ENCODE data around the gene PPA2.
A peak's percentile ranks its signal among the peaks of the same experiment; 100 is the strongest.

Gene PPA2

DNA sequence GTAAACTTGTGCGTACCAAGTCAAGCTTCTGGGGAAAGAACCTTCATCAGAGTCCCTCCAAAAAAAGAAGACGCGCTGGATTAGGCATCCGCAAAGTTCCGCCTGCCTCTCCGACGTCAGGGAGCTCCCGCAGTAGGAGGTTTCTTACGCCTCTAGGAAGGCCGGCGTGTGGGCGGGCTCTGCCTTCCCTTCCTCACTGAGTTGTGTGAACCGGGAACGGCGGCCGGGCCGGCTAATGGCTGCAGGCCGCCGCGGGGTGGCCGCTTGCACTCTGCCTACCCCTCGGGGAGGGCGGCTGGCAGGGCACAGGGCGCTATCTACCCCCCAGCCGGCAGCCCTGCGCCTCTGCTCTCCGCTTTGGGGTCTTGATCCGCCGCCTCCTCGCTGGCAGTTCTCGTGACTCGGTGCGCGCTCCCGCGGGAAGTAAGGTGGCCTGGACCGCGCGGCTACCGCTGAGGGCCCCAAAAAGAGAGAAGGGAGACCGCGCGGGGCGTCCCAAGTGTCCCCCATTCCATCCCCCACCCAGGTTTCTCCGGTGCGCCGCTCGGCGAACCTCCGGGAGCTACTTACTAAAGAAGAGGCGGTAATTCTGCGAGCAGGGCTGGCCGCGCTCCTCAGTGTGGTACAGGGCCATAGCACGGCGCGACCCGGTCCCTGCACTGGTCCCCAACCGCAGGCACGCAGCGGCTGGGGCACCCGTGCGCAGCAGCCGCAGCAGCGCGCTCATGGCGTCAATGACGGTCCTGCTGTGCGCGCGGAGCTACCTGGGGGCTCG is at the start of gene PPA2:
TSS of gene PPA2 (minus strand) at position 739 of the 775 bp plus-strand sequence. CDS start at position 727, 12 bp downstream.
- Histone ChIP-seq H3K27ac (ENCODE audit: low read depth, low read length) (peak within 1 kb of the TSS; percentile 92), H3K4me3 (ENCODE audit: low read depth, low read length) (peak within 1 kb of the TSS; percentile 93), H3K4me1 (ENCODE audit: control insufficient read depth, insufficient read depth, low read length) (peaks cover 13% of the 10 kb centered on the region; the same call in 1 of the 2 replicates)

DNA sequence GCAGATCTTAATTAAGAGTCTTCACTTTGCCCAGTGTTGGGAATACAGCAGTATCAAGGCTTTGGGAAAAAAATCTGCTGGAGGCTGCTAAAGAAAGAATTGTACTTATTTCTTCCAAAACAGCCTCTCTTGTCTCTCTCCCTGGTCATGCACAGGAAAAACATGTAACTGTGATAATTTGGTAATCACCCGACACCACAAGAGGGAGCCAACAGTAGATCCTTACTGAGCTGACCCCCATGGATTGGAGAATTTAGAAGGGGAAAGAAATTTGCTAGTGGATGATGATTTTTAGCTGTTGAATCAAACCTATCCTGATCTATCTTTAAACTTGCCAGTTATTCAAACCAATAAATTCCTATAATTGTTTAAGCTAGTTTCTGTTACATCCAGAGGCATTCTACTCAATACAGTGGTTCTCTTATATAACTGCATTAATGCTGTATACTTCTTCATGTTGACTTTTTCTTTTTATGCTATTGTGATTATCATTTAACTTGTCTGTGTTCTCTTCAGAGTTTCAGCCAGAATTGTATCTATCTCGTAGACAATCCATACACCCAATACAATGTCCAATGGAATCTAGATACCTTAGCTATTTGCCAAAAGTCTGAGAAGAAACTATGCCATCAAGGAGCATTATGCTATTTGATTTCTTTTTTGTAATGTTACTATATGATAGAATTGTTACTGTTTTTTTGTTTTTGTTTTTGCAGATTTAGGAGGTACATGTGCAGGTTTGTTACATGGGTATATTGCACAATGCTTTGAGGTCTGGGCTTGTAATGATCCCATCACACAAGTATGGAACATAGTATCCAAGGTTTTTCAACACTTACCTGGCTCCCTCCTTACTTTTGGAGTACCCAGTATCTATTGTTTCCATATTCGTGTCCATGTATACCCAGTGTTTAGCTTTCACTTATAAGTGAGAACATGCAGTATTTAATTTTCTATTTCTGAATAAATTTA is 47.2 kb upstream of the PPA2 start:
- H3K9me3 ChIP-seq (ENCODE audit: control insufficient read depth, insufficient read depth, low read length) = no peaks in the 10 kb centered on the region
- H3K4me1 ChIP-seq (ENCODE audit: control insufficient read depth, insufficient read depth, low read length) = no peaks in the 10 kb centered on the region
- H3K36me3 ChIP-seq (ENCODE audit: control insufficient read depth, insufficient read depth, low read length) = no peaks in the 10 kb centered on the region
- no peak overlapping the region for H3K9ac ChIP-seq (ENCODE audit: low read depth, low read length)
- H3K27me3 ChIP-seq (ENCODE audit: control insufficient read depth, insufficient read depth, low read length) = no peaks in the 10 kb centered on the region
- no peak overlapping the region for H3K27ac ChIP-seq (ENCODE audit: low read depth, low read length)
- H3K4me3 ChIP-seq (ENCODE audit: low read depth, low read length) = no peak overlapping the region

More for the DNA sequence above, at the start of gene PPA2:
- Histone ChIP-seq H3K27me3 (ENCODE audit: control insufficient read depth, insufficient read depth, low read length) (peaks cover 10% of the 10 kb centered on the region; the same call in 1 of the 2 replicates), H3K9me3 (ENCODE audit: control insufficient read depth, insufficient read depth, low read length) (no peaks in the 10 kb centered on the region), H3K9ac (ENCODE audit: low read depth, low read length) (peak within 1 kb of the TSS; percentile 93), H3K36me3 (ENCODE audit: control insufficient read depth, insufficient read depth, low read length) (peaks cover 14% of the 10 kb centered on the region)

DNA sequence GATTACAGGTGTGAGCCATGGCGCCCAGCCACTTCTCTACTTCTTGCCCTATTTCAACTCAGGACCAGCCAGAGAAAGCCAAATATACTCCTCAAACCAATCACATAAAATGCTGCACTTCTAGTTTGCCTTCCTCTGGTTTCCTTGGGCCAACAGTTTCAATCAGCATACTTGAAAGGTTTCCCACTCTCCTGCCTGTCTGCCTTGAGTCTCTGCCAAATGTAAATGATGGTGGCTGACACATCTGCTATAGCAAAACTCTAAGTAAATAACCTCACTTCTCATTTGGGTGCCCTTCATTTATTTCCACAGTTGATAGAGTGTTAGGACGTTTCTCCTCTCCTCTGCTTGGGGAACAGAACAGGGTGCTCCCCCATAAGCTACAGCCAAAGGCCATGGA is 36.4 kb upstream of the PPA2 start:
- no peaks in the 10 kb centered on the region for H3K9me3 ChIP-seq (ENCODE audit: control insufficient read depth, insufficient read depth, low read length)
- no peaks in the 10 kb centered on the region for H3K4me1 ChIP-seq (ENCODE audit: control insufficient read depth, insufficient read depth, low read length)
- no peaks in the 10 kb centered on the region for H3K36me3 ChIP-seq (ENCODE audit: control insufficient read depth, insufficient read depth, low read length)
- no peaks in the 10 kb centered on the region for H3K27me3 ChIP-seq (ENCODE audit: control insufficient read depth, insufficient read depth, low read length)
- no peak overlapping the region for H3K27ac ChIP-seq (ENCODE audit: low read depth, low read length)
- H3K9ac ChIP-seq (ENCODE audit: low read depth, low read length) = no peak overlapping the region
- no peak overlapping the region for H3K4me3 ChIP-seq (ENCODE audit: low read depth, low read length)

DNA sequence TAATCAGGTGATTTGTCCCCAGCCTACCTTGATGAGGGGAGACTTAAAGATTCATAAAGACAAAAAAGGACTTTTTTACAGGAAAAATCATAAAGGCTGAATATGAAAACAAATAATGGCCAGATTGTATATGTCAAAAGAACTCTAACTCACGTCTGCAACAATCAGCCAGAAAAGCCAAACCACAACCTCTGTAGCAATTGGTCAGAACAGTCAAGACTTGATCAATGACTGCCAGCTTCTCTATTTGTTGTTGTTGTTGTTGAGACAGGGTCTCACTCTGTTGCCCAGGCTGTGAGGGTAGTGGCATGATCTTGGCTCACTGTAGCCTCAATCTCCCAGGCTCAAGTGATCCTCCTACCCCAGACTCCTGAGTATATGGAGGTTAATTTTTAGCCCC is 35.9 kb upstream of the PPA2 start:
- H3K4me3 ChIP-seq (ENCODE audit: low read depth, low read length) = no peak overlapping the region
- no peaks in the 10 kb centered on the region for H3K4me1 ChIP-seq (ENCODE audit: control insufficient read depth, insufficient read depth, low read length)
- H3K9me3 ChIP-seq (ENCODE audit: control insufficient read depth, insufficient read depth, low read length) = no peaks in the 10 kb centered on the region
- no peak overlapping the region for H3K9ac ChIP-seq (ENCODE audit: low read depth, low read length)
- H3K27ac ChIP-seq (ENCODE audit: low read depth, low read length) = no peak overlapping the region
- H3K27me3 ChIP-seq (ENCODE audit: control insufficient read depth, insufficient read depth, low read length) = no peaks in the 10 kb centered on the region
- no peaks in the 10 kb centered on the region for H3K36me3 ChIP-seq (ENCODE audit: control insufficient read depth, insufficient read depth, low read length)

DNA sequence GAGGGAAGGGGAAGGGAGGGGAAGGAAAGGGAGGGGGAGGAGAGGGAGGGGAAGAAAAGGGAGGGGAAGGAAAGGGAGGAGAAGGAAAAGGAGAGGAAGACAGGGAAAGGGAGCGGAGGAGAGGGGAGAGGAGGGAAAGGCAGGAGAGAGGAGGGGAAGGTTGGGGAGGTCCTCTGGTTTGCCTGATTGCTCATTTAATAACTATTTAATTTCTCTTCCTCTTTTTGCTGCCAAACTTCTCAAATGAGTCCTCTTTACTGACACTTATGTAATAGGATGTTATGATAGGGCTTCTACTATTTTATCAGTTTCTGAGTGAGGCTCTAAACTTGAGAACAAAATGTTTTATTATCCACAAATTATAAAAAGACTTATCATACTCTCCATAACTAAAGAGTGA is 35.4 kb upstream of the PPA2 start:
- no peak overlapping the region for H3K4me3 ChIP-seq (ENCODE audit: low read depth, low read length)
- H3K27me3 ChIP-seq (ENCODE audit: control insufficient read depth, insufficient read depth, low read length) = no peaks in the 10 kb centered on the region
- no peak overlapping the region for H3K27ac ChIP-seq (ENCODE audit: low read depth, low read length)
- no peak overlapping the region for H3K9ac ChIP-seq (ENCODE audit: low read depth, low read length)
- no peaks in the 10 kb centered on the region for H3K4me1 ChIP-seq (ENCODE audit: control insufficient read depth, insufficient read depth, low read length)
- H3K9me3 ChIP-seq (ENCODE audit: control insufficient read depth, insufficient read depth, low read length) = no peaks in the 10 kb centered on the region
- H3K36me3 ChIP-seq (ENCODE audit: control insufficient read depth, insufficient read depth, low read length) = no peaks in the 10 kb centered on the region

DNA sequence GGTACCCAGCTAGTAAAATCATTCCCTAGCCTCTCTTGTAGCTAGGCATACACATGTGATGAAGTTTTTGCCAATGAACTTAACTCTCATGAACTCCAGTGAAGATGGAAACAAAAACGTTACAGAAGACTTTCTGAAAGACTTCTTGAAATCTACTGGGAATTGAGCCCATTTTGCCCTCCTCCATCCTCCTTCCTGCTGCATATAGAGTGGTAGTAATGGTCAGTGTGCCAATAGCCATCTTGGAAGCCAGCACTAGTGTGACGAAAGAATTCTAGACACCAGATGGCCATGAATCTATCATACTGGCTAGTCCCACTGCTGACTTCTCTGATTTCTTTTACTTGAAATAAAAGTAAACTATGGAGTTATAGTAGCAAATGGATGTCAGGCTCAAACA is 30.9 kb upstream of the PPA2 start:
- Histone ChIP-seq H3K36me3 (ENCODE audit: control insufficient read depth, insufficient read depth, low read length) (no peaks in the 10 kb centered on the region), H3K27ac (ENCODE audit: low read depth, low read length) (no peak overlapping the region), H3K9me3 (ENCODE audit: control insufficient read depth, insufficient read depth, low read length) (no peaks in the 10 kb centered on the region), H3K4me3 (ENCODE audit: low read depth, low read length) (no peak overlapping the region), H3K4me1 (ENCODE audit: control insufficient read depth, insufficient read depth, low read length) (no peaks in the 10 kb centered on the region), H3K27me3 (ENCODE audit: control insufficient read depth, insufficient read depth, low read length) (no peaks in the 10 kb centered on the region), H3K9ac (ENCODE audit: low read depth, low read length) (no peak overlapping the region)

DNA sequence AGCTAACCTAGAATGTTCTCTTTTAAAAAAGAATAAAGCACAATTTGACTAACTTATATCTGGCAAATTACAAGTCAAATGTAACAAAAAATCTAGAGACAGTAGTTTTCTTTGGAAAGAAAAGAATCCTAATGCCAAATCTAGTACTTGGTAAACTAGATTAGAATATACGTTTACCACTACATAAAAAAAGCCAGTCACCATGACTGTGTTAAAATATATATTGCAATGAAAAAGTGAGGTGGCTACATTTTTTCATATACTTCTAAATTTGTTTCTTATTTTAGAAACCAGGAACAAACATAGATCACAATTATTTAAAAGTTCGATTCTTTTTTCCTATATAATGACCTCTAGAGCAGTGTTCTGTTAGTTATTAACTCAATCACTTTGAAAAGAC is 29.6 kb upstream of the PPA2 start:
- no peaks in the 10 kb centered on the region for H3K27me3 ChIP-seq (ENCODE audit: control insufficient read depth, insufficient read depth, low read length)

DNA sequence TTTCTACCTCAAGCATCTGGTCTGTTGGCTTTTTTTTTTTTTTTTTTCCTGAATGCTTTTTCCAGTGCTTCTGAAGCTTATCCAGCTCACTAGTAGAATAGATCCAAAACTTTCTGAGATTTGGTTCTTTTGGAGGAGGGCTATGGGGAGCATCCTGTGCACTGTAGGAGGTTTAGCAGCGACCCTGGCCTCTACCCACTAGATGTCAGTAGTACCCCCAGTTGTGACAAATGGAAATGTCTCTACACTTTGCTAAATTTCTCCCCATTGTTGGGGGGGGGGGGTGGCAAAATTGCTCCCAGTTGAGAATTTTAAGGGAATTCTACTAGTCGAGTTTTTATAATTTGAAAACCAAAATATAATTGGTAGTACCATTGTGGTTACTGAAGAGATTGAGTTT is 23.0 kb upstream of the PPA2 start:
- Histone ChIP-seq H3K4me3 (ENCODE audit: low read depth, low read length) (no peak overlapping the region), H3K36me3 (ENCODE audit: control insufficient read depth, insufficient read depth, low read length) (no peaks in the 10 kb centered on the region), H3K27me3 (ENCODE audit: control insufficient read depth, insufficient read depth, low read length) (no peaks in the 10 kb centered on the region), H3K4me1 (ENCODE audit: control insufficient read depth, insufficient read depth, low read length) (no peaks in the 10 kb centered on the region), H3K9ac (ENCODE audit: low read depth, low read length) (no peak overlapping the region), H3K9me3 (ENCODE audit: control insufficient read depth, insufficient read depth, low read length) (no peaks in the 10 kb centered on the region), H3K27ac (ENCODE audit: low read depth, low read length) (no peak overlapping the region)

More for the DNA sequence above, 29.6 kb upstream of the PPA2 start:
- no peaks in the 10 kb centered on the region for H3K36me3 ChIP-seq (ENCODE audit: control insufficient read depth, insufficient read depth, low read length)
- no peak overlapping the region for H3K27ac ChIP-seq (ENCODE audit: low read depth, low read length)
- H3K4me3 ChIP-seq (ENCODE audit: low read depth, low read length) = no peak overlapping the region
- H3K9ac ChIP-seq (ENCODE audit: low read depth, low read length) = no peak overlapping the region
- H3K4me1 ChIP-seq (ENCODE audit: control insufficient read depth, insufficient read depth, low read length) = no peaks in the 10 kb centered on the region
- H3K9me3 ChIP-seq (ENCODE audit: control insufficient read depth, insufficient read depth, low read length) = no peaks in the 10 kb centered on the region

DNA sequence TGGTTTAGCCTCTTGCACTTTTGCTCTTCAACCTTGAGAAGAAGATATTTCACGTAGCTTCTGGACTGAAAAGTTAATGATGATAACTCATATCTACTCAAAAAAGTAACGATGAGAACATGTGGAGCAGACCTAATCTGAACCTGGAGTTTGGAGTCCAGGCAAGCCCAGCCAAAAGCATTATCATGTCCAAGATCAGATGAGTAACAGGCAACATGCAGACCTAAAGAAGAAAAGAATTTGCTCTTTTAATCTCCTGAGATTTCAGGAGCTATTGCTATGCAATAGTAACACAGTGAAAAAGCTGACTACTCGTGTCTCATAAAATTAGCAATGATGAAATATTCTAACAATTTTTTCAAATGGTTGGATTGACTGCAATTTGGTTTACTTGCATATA is 21.8 kb upstream of the PPA2 start:
- Histone ChIP-seq H3K27ac (ENCODE audit: low read depth, low read length) (no peak overlapping the region), H3K36me3 (ENCODE audit: control insufficient read depth, insufficient read depth, low read length) (no peaks in the 10 kb centered on the region), H3K9ac (ENCODE audit: low read depth, low read length) (no peak overlapping the region), H3K27me3 (ENCODE audit: control insufficient read depth, insufficient read depth, low read length) (no peaks in the 10 kb centered on the region), H3K4me3 (ENCODE audit: low read depth, low read length) (no peak overlapping the region), H3K9me3 (ENCODE audit: control insufficient read depth, insufficient read depth, low read length) (no peaks in the 10 kb centered on the region), H3K4me1 (ENCODE audit: control insufficient read depth, insufficient read depth, low read length) (no peaks in the 10 kb centered on the region)

DNA sequence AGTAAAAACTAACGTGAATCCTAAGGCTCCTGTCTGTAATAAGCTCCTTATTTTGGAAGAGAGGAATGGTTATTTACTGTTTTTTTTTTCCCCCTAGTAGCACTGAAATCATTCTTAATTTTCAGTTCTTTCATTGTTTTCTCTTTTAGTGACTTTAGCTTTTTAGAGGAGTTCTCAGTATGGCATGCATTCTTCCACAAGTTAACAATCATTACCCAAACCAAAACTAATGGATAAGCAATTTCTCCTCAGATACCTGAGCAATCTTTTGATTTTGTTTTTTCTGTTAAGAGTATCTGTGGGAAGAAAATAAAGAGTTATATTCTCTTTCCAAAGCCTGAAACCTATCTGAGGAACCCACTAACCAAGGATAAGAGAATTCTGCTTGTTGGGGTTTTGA is 16.7 kb upstream of the PPA2 start:
- Histone ChIP-seq H3K4me1 (ENCODE audit: control insufficient read depth, insufficient read depth, low read length) (no peaks in the 10 kb centered on the region), H3K4me3 (ENCODE audit: low read depth, low read length) (no peak overlapping the region), H3K27me3 (ENCODE audit: control insufficient read depth, insufficient read depth, low read length) (no peaks in the 10 kb centered on the region)

DNA sequence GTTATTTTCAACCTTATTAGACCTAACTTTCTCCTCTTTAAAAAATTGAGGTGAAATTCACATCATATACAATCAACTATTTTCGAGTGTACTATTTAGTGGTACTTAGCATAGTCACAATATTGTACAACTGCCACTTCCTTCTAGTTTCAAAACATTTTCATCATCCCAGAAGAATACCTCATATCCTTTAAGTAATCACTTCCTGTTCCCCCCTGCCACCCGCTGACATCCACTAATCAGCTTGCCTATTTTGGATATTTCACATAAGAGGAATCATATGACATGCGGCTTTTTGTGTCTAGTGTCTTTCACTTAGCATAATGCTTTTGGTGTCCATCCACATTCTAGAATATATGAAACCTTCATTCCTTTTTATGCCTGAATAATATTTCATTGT is 10.0 kb upstream of the PPA2 start:
- Histone ChIP-seq H3K27me3 (ENCODE audit: control insufficient read depth, insufficient read depth, low read length) (no peaks in the 10 kb centered on the region), H3K4me1 (ENCODE audit: control insufficient read depth, insufficient read depth, low read length) (no peaks in the 10 kb centered on the region), H3K36me3 (ENCODE audit: control insufficient read depth, insufficient read depth, low read length) (no peaks in the 10 kb centered on the region), H3K9ac (ENCODE audit: low read depth, low read length) (no peak overlapping the region), H3K9me3 (ENCODE audit: control insufficient read depth, insufficient read depth, low read length) (no peaks in the 10 kb centered on the region), H3K27ac (ENCODE audit: low read depth, low read length) (no peak overlapping the region), H3K4me3 (ENCODE audit: low read depth, low read length) (no peak overlapping the region)

More for the DNA sequence above, 16.7 kb upstream of the PPA2 start:
- H3K9me3 ChIP-seq (ENCODE audit: control insufficient read depth, insufficient read depth, low read length) = 0 out of 2 replicates have a peak, but pooled peaks cover 3% of the 10 kb centered on the region
- no peak overlapping the region for H3K9ac ChIP-seq (ENCODE audit: low read depth, low read length)
- no peak overlapping the region for H3K27ac ChIP-seq (ENCODE audit: low read depth, low read length)
- no peaks in the 10 kb centered on the region for H3K36me3 ChIP-seq (ENCODE audit: control insufficient read depth, insufficient read depth, low read length)
